Calu3 (cell line): ENCODE data around the gene MAS1L. TPM values are rescaled to one million over a fixed set of nuclear protein-coding genes. Genes with fewer than 3 reads are reported as not detected.

Experiments
- Bru-seq: library from RNA; stranded (reverse); fragments of 400-500 nt; gene quantifications from one replicate; lab custom pipeline; 2021; lab: Mats Ljungman, UMichigan
- BruChase-seq, 2 experiments: library from RNA; stranded (reverse); fragments of 400-500 nt; gene quantifications; one replicate each; lab custom pipeline; 2021; lab: Mats Ljungman, UMichigan
- BruUV-seq: library from RNA; stranded (reverse); fragments of 400-500 nt; replicated peaks from 2 replicates; lab custom pipeline; 2021; lab: Mats Ljungman, UMichigan
- CTCF ChIA-PET: fragments of 300-600 bp; sonication (Branson Sonifier 250); formaldehyde crosslinking; loops from one replicate; lab custom pipeline; 2022; ENCODE audit warnings: antibody characterized with exemption; lab: Charles Lee
- DNase-seq: peaks from one replicate; pipeline ENCODE4 v3.0.0; 2022
- H3K27ac Mint-ChIP-seq: one replicate; pipeline ENCODE4 v1.8.0; 2022; ENCODE audit warnings: mixed read lengths; ENCODE audit not compliant: unreplicated experiment
- H3K27me3 Mint-ChIP-seq: one replicate; pipeline ENCODE4 v1.8.0; 2022; ENCODE audit warnings: mixed read lengths; ENCODE audit not compliant: unreplicated experiment
- H3K36me3 Mint-ChIP-seq: one replicate; pipeline ENCODE4 v1.8.0; 2022; ENCODE audit warnings: mild to moderate bottlenecking, moderate library complexity, mixed read lengths; ENCODE audit not compliant: insufficient read depth, unreplicated experiment
- H3K4me1 Mint-ChIP-seq: one replicate; pipeline ENCODE4 v1.8.0; 2022; ENCODE audit warnings: mild to moderate bottlenecking, low read depth, mixed read lengths; ENCODE audit not compliant: unreplicated experiment
- H3K4me3 Mint-ChIP-seq: one replicate; pipeline ENCODE4 v1.8.0; 2022; ENCODE audit warnings: mild to moderate bottlenecking, low read depth, moderate library complexity, mixed read lengths; ENCODE audit not compliant: unreplicated experiment
- H3K9me3 Mint-ChIP-seq: one replicate; pipeline ENCODE4 v1.8.0; 2022; ENCODE audit warnings: low read depth, mixed read lengths; ENCODE audit not compliant: unreplicated experiment
- intact Hi-C: fragments of 100-400 bp; cut with micrococcal nuclease; formaldehyde crosslinking; loops from one replicate; pipeline ENCODE4 v1.10.0; 2022; ENCODE audit not compliant: unreplicated experiment
- long read RNA-seq: library from polyadenylated mRNA; stranded (forward); transcript quantifications from one replicate; pipeline ENCODE4 v2.0.0, GENCODE V29; 2022
- total RNA-seq: library from RNA; stranded (reverse); gene quantifications from 2 replicates; pipeline ENCODE4 v1.2.3, GENCODE V29; 2022
- TF ChIP-seq, protein P1 (sequence below): fragments of 200-600 bp; IDR thresholded peaks from one replicate; pipeline ENCODE4 v1.8.0; 2022; ENCODE audit warnings: antibody characterized with exemption; ENCODE audit not compliant: unreplicated experiment

The MAS1L gene, protein sequence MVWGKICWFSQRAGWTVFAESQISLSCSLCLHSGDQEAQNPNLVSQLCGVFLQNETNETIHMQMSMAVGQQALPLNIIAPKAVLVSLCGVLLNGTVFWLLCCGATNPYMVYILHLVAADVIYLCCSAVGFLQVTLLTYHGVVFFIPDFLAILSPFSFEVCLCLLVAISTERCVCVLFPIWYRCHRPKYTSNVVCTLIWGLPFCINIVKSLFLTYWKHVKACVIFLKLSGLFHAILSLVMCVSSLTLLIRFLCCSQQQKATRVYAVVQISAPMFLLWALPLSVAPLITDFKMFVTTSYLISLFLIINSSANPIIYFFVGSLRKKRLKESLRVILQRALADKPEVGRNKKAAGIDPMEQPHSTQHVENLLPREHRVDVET
- not detected in 2 replicates for total RNA-seq
- not detected for Bru-seq, nascent RNA
- BruChase-seq, experiment 1, labeled RNA remaining after a 6-hour chase, result not detected
- not detected for BruChase-seq, experiment 2, labeled RNA remaining after a 2-hour chase
- long read RNA-seq, result 0 reads

DNA sequence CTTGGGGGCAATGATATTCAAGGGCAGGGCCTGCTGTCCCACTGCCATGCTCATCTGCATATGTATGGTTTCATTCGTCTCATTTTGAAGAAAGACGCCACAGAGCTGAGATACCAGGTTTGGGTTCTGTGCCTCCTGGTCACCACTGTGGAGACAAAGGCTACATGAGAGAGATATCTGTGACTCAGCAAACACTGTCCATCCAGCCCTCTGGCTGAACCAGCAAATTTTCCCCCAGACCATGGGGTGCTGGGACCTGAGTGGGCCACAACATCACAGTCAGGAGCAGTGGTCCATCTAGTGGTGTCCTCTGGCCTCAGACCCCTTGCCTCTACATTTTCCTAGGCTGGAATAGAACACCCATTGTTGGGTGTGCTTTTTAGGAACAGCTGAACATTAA lies at the start of gene MAS1L:
Gene MAS1L, minus strand, starts transcription at position 297 of the 400 bp plus-strand sequence. Its CDS starts 54 bp downstream, at position 243.
- Mint-ChIP-seq H3K27me3 (no peaks in the 10 kb centered on the region), H3K36me3 (no peaks in the 10 kb centered on the region), H3K27ac (no peak within 1 kb of the TSS), H3K4me1 (no peaks in the 10 kb centered on the region), H3K9me3 (no peaks in the 10 kb centered on the region), H3K4me3 (no peak within 1 kb of the TSS)
- no TSS peak for BruUV-seq
- CTCF ChIA-PET, result no interaction called here
- TF ChIP-seq, protein P1, sequence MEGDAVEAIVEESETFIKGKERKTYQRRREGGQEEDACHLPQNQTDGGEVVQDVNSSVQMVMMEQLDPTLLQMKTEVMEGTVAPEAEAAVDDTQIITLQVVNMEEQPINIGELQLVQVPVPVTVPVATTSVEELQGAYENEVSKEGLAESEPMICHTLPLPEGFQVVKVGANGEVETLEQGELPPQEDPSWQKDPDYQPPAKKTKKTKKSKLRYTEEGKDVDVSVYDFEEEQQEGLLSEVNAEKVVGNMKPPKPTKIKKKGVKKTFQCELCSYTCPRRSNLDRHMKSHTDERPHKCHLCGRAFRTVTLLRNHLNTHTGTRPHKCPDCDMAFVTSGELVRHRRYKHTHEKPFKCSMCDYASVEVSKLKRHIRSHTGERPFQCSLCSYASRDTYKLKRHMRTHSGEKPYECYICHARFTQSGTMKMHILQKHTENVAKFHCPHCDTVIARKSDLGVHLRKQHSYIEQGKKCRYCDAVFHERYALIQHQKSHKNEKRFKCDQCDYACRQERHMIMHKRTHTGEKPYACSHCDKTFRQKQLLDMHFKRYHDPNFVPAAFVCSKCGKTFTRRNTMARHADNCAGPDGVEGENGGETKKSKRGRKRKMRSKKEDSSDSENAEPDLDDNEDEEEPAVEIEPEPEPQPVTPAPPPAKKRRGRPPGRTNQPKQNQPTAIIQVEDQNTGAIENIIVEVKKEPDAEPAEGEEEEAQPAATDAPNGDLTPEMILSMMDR, result no peak
- DNase-seq, result no peak
- intact Hi-C loops, result no loop called here

DNA sequence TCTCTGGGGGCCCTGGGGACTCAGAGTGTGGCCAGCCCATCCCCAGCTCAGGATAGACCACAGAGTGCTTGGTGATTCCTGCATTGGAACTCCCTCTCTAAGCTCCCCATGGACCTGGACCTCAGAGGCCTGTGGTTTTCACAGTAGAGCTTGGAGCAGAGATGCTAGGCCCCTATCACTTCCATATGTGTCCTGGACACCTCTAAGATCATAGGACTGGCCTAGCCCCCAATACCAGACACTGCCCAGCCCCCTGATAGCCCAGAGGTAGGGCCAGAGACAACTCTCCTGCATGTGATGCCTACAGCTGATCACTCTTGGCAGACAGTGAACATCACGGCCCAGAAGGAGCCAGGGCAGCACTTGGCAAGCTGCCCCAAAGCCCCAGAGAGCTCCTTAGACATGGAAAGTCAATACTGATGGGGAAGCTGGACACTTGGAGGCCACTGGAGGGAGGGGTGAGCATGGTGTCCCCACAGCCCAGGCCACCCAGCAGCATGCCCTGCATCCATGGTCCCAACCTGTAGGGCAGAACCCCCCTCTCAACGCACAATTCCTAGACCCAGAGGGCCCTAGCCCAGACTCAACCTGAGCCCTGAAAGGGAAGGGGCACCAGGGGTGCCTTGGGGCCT lies 44.7 kb upstream of the MAS1L start:
- CTCF ChIA-PET, result interaction anchor here (0.7 kb wide), 1 partner anchor 49 kb away, joined by 3 read pairs; no protein-coding TSS in a partner anchor
- peaks cover 5% of the 10 kb centered on the region for H3K36me3 Mint-ChIP-seq
- H3K9me3 Mint-ChIP-seq, result peaks cover 2% of the 10 kb centered on the region
- BruUV-seq, result no TSS peak
- TF ChIP-seq, protein P1, result no peak
- no peak for DNase-seq
- H3K4me3 Mint-ChIP-seq, result no peak overlapping the region
- no peaks in the 10 kb centered on the region for H3K27me3 Mint-ChIP-seq
- H3K27ac Mint-ChIP-seq, result no peak overlapping the region
- intact Hi-C loops, result no loop called here
- no peaks in the 10 kb centered on the region for H3K4me1 Mint-ChIP-seq

DNA sequence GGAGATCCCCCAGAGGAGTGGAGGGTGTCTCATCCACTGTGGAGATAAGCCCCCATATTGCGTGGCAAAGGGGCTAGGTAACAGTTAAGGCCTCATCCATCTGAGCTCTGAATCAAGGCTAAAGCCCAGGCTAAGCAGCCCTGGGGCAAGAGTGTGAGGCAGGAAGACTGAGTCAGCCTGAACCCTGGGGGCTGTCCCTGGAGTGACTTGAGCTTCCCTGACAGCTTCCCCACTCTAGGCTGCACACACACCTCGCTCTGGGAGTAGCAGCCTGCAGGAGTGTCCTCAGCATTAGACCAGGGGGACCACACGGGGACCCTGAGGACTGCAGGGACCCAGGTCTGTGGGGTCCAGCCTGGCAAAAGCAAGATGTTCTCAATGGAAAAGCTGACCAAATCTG lies 43.9 kb upstream of the MAS1L start:
- H3K27me3 Mint-ChIP-seq, result no peaks in the 10 kb centered on the region
- BruUV-seq, result no TSS peak
- no peak overlapping the region for H3K4me3 Mint-ChIP-seq
- H3K9me3 Mint-ChIP-seq, result peaks cover 2% of the 10 kb centered on the region
- intact Hi-C loops, result no loop called here
- peak; percentile 56 for DNase-seq
- H3K36me3 Mint-ChIP-seq, result peaks cover 5% of the 10 kb centered on the region
- CTCF ChIA-PET, result no interaction called here
- peaks cover 7% of the 10 kb centered on the region for H3K4me1 Mint-ChIP-seq
- no peak overlapping the region for H3K27ac Mint-ChIP-seq
- TF ChIP-seq, protein P1, result no peak

DNA sequence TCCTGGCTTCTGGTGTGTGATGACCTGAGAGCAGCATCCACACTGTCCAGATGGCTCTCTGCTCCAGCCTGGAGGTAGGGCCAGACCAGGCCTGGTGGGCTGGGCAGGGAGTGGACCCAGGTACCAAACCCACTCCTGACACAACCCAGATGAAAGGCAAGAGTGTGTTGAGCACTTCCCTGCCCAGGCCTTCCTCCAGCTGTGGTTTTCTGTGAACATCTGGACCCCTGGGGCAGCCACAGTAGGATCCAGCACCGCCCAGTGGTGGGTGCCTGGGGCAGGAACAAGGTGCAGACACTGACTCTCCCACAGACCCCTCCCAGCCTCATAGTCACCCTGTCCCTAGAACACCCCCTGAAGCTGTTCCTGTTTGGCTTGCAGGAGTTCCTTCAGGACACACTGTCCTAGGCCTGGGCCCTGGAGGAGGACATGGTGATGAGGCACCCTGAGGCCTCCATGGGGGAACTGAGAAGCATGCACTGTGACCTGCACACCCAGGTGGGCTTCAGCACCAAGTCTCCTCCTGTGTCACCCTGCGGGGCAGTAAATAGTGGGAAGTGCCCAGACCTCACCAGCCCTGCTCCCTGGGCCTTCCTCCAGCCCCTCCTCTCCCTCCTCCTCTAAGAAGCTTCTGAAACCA lies 43.0 kb upstream of the MAS1L start:
- intact Hi-C loops, result no loop called here
- Mint-ChIP-seq H3K27ac (no peak overlapping the region), H3K4me1 (peaks cover 8% of the 10 kb centered on the region), H3K27me3 (no peaks in the 10 kb centered on the region), H3K4me3 (no peak overlapping the region), H3K9me3 (peaks cover 2% of the 10 kb centered on the region), H3K36me3 (peaks cover 5% of the 10 kb centered on the region)
- TF ChIP-seq, protein P1, result no peak
- CTCF ChIA-PET, result no interaction called here
- no TSS peak for BruUV-seq
- no peak for DNase-seq
